HuH-7 (cell line): Measurements from ENCODE around the gene SEMA3B.
"Not testable (repeated sequence)": the region's sequence is repeated elsewhere in the genome, so short reads cannot be mapped to it uniquely, and the experiment has no call there.

Source experiments
- DNase-seq: peaks from one replicate; pipeline ENCODE4 v3.0.0; 2011; ENCODE audit warnings: low spot score

The SEMA3B gene

DNA sequence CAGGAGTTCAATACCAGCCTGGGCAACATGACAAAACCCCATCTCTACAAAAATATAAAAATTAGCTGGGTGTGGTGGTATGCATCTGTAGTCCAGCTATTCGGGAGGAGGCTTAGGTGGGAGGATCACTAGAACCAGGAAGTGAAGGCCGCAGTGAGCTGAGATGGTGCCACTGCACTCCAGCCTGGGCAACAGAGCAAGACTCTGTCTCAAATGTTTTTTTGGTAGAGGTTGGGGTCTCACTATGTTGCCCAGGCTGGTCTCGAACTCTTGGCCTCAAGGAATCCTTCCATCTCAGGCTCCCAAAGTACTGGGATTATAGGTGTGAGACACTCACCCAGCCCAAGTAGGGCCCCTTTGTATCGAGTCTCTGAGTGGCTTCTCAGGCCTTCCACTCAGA lies 25.1 kb downstream of the SEMA3B start:
- no peak for DNase-seq

DNA sequence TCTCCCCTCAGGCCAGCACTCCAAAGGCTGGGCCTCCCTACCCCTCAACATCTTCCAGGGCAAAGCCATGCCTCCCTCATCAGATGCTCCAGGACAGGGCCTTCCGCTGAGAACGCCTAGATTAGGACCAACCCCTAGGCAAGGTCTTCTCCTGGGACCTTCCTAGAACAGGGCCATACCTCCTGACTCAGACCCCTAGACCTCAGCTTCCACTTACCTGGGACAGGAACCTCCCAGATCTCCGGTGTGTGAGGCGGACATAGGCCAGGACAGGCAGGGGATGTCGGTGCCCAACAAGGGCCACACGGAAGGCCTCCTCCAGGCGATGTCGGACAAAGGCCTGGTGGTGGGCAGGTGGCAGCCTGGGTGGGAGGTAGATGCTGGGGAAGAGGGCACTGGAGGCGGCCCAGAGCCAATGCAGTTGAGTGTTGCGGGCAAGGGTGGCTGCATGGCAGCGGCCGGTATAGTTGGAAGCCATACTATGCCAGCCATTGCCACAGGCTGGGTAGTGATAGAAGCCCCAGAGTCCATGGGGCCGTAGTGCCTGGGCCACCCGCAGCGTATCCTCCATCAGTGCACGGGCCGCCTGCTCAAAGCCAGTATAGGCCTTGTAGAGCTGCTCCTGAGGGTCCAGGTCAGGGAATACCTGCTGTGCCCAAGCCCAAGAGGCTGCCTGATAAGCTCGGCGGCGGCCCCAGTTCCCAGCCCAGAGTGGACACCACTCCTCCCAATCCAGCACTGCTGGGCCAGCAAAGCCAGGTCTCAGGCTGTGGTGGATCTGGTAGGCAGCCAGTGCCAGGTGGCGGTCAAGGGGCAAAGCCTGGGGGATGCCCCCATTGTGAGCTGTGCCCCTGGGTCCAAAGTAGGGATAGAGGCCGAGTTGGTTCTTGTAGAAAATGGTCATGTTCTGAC lies 25.8 kb downstream of the SEMA3B start:
- no peak for DNase-seq

DNA sequence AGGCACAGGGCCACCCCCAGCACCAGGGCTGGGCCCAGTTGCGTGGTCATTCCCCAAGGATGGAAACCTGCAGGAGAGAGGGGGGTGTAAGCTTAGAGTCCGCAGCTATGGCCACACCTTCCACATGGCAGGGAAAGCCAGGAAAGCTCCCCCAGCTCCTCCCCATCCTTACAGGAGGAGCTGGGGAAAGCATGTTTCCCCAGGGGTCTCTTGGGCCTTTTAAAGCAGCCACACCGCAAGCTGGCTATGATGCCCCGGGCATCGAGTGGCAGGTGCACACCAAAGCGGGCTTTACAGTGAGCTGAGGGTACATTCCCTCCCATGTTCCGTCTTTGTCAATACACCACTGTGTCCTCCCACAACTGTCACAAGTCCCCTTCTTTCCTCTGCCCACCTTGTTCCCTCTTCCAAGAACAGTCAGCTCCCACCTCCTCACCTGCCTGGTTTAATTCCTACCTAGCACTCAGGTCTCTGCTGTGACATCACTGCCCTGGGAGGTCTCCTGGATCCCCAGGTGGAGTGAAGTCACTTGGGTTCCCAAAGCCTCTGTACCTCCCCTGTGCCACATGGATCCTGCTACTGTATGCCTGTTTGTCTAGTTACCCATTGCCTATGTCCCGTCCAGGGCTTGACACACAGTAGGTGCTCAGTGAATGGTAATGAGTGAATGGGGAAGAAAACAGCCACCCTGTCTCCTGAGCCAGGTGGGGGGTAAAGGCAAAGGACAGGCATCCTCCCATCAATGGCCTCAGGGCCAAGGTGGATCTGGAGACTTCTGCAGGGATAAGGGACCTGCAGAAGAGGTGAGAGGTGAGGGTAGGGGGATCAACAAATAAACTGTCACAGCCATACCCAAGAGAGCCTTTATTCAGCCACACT lies 26.8 kb downstream of the SEMA3B start:
- DNase-seq, result no peak

DNA sequence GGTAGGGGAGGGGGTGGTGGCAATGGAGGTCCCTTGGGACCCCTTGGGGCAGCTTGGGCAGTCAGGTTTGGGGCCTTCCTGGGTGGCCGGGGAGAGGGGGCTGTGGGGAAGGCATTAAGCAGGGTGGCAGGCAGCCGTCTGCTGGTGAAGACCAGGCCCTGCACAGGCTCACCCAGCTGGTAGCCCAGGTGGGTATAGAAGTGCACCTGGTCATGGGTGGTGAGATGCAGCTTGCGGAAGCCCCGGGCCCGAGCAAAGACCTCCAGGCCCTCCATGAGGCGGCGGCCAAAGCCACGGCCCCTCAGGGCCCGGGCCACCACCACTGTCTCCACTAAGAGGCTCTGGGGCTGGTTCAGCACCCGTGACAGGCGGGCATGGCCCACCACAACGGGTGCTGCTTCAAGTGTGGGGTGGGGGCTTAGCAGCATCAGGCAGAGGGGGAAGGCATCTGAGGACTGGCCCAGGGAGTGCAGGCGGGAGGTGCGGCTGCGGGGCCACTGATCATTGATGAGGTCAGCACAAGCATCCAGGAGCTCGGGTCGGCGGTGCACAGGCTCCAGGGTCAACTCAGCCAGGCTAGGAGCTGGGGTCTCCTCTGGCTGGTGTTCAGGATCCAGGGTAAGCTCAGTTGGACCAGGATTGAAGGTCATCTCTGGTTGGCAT lies 27.9 kb downstream of the SEMA3B start:
- no peak for DNase-seq

DNA sequence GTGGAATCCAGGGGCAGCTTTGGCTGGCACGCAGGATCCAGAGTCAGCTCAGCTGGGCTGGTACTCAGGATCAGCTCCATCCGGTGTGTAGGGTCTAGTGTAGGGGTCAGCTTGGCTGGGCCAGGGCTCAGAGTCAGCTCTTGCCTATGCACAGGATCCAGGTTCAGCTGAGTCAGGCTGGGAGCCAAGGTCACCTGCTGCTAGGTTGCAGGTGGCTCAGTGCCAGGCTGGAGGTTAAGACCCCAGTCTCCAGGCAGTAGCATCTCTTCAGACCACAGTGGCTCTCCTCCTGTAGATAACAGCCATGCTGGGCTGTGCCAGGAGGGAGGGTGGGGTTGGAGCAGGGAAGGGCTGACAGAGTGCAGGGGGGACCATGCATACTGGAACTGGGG lies 28.4 kb downstream of the SEMA3B start:
- DNase-seq, result no peak

DNA sequence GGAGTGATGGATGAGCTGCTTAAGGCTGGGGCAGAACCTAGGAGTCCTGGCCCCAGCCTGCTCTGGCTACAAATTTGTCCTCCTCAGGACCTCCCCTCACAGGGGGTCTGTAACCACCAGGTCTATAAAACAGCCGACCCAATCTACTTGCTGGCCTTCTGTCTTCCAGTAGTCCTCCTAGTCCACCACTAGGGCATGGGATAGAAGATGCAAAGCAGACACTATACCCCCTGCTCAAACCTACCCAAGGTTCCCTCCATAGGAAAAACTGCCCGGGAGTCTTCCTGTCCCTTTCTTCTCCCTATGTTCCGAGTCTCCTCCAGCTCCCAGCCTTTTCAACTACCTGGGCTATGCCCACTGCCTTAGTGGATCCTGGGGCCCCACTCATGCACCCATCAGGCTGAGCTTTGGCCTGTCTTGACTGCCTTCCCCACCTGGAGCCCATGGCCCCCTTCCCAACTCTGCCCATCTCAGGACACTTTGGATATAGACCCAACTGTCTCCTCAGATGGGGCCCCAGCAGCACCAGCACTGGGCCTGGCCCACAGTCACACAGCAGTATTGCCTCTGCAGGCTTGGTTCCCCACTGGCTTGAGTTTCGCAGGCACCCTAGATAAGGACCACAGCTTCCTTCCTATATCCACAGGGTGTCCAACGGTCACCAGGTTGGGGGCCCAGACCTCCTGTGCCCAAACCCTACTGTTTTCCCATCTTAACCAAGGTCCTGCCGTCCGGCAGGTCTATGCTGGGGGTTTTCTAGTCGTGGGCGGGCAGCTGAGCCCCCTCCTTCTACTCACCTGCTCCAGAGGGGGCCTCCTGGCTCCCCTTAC lies 29.2 kb downstream of the SEMA3B start:
- peak; percentile 49 for DNase-seq

DNA sequence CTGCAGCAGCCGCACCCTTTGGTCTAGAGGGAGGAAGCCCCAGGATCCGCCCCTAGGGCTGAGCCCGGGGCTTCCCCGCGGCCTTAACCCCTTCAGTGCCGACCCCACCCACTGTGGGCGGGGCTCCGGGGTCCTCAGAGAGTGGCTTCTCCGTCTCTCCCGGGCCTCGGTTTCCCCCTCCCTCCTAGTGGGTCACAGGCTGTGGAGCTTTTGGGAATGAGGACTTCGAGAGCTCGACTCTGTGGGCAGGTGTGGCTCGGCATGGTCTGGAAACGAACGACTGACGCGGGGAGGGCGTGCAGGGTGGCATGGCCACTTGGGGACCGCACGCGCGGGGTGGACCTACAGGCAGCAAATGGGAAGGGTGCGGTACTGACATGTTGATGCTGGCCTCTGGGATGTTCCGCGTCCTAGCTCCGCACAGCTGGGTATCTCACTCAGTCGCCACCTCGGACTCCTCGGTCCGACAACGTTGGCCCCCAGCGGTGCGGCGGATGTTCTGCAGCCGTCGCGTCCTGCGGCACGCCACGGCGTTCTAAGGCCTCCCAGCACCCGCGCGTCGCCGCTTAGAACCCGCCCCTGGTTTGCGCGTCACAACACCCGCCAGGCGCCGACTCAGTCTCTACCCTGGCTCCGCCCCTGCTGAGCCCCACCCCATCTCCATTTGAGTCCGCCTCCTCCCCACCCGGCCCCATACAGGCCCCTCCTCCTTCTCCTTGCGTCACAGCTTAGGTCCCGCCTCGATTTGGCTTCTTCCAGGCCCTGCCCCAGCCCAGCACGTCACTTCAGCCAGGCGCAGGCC lies 30.1 kb downstream of the SEMA3B start, which contains the start of the genes HYAL3 and NAA80:
Gene HYAL3 (minus strand): TSS at position 570 of the 802 bp plus-strand sequence. CDS start 3,803 bp downstream, outside the sequence.
Gene NAA80 (minus strand): TSS at position 570 of the 802 bp plus-strand sequence. CDS start 1,942 bp downstream, outside the sequence.
- DNase-seq, result peak; percentile 98

DNA sequence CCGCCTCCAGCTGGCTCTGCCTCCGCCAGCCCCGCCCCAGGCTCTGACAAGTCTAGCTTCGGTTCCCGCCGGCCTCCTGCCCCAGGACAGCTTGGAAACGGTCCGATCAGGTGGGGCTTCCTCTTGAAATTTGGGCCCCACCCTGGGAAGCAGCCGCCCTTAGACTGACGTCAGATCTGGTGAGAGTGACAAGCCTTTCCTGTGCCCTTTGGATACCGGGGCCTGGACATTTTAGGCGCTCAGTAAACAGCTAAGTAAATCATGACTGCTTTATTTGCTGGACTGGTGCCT lies 30.6 kb downstream of the SEMA3B start:
- no peak for DNase-seq

DNA sequence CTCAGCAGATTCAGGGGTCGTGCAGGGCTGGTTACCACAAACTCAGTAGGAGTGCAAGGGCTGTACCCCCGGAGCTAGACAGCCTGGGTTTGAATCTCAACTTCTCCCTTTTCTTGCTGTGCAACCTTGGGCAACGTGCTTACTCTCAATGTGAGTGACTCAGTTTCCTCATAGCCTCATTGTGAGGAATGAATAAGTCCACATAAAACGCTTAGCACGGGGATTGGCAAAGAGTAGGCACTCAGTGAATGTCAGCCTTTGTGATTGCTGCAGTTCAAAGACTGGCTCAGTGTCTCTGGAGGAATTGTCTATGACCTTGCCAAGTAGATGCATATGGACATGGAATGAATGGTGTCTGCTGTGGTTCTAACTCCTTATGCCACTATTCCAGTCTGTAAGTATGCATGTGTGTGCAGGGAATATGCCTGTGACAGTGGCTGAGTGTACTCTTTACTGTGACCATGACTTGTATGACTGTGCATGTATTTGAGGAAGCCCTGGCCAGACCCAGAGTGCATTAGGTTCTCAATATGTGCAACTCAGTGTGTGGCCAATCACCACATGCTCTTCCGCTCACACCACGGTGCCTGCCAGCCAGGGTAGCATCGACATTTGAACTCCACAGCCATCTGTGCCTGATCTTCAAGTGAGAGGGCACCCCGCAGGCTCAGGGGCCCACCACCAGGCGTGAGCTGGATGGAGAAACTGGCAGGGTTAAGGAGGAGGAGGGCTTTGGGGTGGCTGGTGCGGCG lies 31.2 kb downstream of the SEMA3B start:
- DNase-seq, result no peak

DNA sequence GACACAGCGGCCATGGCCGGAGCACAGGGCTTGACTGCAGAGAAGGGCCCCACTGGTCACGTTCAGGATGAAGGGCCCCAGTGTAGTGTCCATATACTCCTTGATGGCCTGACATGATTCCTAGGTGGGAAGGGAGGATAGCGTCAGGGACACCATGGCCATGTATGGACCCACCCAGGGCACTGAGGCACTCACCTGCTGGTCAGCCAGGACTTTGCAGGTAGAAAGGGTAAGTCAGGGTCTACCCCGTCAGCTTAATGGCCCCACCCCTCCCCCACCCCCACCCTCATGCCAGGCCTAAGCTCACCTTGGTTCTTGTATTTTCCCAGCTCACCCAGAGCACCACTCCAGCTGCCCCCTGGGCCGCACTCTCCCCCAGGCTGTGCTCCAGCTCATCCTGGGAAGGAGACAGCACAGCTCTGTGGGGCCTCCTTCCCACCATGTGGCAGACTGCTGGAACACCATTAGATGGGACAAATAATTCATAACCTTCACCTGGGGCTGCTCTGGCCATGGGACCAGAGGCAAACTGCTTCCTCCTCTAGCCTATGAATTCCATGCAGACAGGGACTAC lies 31.8 kb downstream of the SEMA3B start:
- no peak for DNase-seq

DNA sequence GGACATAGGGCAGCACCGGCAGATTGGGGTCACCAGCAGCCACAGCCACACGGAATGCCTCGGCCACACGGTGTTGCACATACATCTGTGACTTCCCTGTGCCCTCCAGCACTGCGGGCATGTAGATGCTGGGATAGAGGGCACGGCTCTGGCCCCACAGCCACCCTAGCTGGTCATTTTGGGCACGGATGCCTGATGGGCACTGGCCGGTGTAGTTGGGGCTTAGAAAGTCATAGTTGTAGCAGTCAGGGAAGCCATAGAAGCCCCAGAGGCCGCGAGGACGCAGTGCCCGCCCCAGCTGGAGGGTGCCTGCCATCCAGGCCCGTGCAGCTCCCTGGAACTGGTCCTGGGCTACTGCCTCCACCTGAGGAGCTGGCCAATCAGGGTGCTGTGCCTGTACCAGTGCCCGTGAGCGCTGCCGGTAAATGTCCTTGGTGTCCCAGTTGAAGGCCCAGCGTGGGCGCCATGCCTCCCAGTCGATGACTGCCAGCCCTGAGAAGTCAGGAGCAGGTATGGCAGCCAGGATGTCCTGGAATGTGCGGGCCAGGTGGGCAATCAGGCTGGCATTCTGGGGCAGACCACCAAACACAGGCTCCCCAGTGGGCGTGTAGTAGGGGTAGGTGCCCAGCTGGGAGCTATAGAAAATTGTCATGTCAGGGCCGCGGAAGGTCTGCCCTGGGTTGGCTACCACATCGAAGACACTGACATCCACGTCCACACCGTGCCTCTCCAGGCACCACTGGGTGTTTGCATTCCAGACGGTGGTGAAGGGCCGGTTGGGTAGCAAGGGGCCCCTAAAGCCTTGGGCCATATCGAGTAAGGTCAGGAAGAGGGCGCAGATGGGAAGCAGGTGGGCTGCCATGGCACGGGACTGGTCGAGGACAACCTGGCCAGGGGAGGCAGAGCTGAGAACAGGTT lies 33.4 kb downstream of the SEMA3B start:
- no peak for DNase-seq

DNA sequence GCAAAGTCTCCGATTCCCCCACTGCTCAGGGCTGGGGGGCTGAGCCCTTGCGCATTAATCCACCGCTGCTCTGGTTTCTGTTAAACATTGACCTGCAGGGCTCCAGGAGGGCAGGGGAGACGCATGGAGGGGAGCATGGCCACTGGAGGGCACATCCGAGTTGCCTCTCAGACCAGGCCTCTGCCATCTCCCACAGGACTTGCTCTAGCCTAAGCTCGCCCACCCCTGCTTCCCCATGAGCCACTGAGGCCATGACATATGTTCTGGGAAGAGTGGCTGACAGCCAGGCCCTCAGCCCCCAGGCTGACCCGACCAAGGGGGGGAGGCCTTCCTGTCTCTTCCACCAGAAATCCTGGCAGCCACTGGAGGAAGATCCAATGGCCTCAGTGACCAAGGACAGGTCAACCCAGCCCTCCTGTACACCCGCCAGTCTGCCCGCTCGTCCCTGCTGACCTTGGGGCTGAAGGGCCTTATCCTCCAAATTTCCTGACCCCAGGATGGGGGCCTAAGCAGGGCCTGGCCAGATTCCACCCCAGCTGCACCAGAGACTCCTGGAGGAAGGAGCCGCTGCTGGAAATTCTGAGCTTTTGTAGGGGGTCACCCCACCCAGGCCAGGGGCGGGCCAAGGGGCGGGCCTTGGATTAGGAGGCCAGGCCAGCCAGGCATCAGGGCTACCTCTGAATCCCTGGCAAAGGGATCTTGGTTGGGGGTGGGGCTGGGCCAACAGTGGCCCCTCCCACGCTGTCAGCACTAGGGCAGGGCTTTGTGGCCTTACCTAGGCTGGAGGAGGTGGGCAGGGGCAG lies 34.3 kb downstream of the SEMA3B start, which contains the start of gene HYAL1:
Gene HYAL1 (minus strand): TSS at position 562 of the 803 bp plus-strand sequence. CDS start 618 bp downstream, outside the sequence.
- DNase-seq, result no peak

DNA sequence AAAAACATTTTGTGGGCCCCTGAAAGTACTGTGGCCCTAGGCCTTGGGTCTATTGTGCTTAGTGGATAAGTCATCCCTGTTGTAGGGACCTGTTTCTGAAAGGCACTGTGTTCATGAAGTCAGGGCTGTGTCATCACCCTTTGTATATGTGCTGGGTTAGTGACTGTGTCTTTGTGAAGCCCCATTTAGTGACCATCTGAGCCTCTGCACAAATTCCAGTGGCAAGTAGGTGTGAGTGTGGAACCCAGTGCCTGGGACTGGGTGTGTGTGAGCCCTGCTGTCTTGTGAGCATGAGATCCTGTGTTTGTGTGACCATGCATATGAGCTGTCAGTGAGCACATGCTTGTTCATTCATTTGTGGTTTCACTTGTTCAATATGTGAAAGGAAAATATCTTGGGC lies 35.7 kb downstream of the SEMA3B start:
- DNase-seq, result no peak

DNA sequence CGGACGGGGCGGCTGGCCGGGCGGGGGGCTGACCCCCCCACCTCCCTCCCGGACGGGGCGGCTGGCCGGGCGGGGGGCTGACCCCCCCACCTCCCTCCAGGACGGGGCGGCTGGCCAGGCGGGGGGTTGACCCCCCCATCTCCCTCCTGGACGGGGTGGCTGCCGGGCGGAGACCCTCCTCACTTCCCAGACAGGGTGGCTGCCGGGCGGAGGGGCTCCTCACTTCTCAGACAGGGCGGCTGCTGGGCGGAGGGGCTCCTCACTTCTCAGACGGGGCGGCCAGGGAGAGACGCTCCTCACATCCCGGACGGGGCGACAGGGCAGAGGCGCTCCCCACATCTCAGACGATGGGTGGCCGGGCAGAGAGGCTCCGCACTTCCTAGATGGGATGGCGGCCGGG lies 43.1 kb downstream of the SEMA3B start:
- DNase-seq, result not testable (repeated sequence)

DNA sequence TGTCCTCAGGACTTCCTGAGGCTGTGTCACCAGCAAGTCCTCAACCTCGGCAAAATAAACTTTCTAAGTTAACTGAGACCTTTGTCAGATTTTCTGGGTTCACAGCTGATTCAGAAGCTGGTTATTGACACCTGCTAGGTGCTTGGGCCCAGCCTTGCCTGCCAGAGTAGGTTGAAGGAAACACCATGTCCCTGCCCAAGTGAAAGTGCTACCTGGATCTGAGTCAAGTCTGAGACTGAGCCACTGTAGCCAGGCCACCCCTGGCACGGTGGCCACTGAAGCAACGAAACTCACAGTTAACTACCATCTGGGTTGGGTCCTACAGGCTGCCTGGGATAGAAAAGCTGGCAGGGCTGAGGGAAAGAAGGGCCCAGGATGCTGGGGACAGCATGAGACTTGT lies 45.4 kb downstream of the SEMA3B start:
- no peak for DNase-seq

DNA sequence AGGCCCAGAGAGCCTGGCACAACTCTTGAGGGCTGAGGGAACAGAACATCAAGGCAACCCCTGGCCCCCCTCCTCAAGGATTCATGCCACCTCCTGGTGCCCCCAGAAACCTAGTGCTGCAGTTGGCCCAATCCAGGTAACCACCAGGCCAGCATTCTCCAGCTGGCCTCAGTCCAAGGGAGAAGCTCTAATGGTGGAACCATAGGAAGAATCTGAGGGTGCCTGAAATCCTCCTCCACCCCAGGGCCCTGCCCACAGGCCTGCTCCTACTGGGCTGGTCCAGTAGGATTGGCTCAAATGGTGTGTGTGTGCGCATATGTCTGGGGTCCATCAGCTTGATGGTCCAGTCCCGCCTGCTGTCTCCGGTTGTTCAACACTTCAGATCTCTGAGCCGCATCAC lies 45.9 kb downstream of the SEMA3B start:
- DNase-seq, result no peak

DNA sequence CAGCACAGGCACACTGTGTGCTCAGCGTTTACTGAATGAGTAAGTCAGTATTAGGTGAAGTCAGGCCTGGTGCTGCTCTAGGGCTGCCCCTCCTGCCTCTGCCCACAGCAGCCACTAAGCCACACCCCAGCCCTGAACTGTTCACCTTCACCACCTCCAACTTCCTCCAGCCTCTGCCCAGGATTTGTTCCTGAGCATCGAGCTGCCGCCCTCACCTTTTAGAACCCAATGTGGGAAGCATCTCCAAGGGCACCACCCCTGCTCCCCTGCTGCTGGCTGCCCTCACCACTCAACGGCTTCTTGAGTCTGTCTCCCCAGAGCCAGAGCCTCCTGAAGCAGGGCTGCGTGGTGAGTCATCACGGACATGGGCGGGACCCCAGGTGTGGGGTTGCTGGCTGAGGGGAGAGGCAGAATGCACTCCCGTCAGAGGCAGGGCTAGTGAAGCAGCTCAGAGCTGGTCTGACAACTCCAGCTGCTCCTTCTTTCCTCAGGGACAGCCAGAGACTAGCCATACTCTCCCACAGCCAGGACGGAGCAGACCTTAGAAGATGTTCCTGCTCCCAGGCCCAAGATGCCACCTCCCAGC lies 47.8 kb downstream of the SEMA3B start:
- no peak for DNase-seq
